Panc1 (cell line): ENCODE data around the gene FBXO47. TPM values are rescaled to one million over a fixed set of nuclear protein-coding genes. Genes with fewer than 3 reads are reported as not detected.
A peak's percentile ranks its signal among the peaks of the same experiment; 100 is the strongest.

Experiments
- ATAC-seq: fragments of 200-7000 bp; cut with Tn5 transposase; 2 replicates; pipeline ENCODE4 v1.9.1; 2020; ENCODE audit warnings: mild to moderate bottlenecking, moderate library complexity
- BruUV-seq: library from RNA; stranded (reverse); fragments of 400-500 nt; replicated peaks from 2 replicates; lab custom pipeline; 2021; lab: Mats Ljungman, UMichigan
- CTCF ChIA-PET: fragments of 300-600 bp; sonication (Branson Sonifier 250); formaldehyde crosslinking; loops from one replicate; lab custom pipeline; 2022; ENCODE audit warnings: antibody characterized with exemption; lab: Charles Lee
- POLR2A ChIA-PET: fragments of 300-600 bp; sonication (Branson Sonifier 250); formaldehyde crosslinking; loops from one replicate; lab custom pipeline; 2022; ENCODE audit warnings: antibody characterized with exemption; lab: Charles Lee
- DNase-seq: peaks from one replicate; pipeline ENCODE4 v3.0.0-alpha.2; 2010; ENCODE audit warnings: low read depth, low spot score
- H3K27ac ChIP-seq: 2 replicates; pipeline ENCODE4 v1.5.1; 2011; ENCODE audit warnings: mild to moderate bottlenecking, low read length, inconsistent platforms
- H3K27me3 ChIP-seq: fragments of 200-500 bp; sonication (Bioruptor generic); 2 replicates; pipeline ENCODE4 v1.6.0; 2014; ENCODE audit warnings: low read length, inconsistent platforms; ENCODE audit not compliant: control insufficient read depth, insufficient read depth
- H3K36me3 ChIP-seq: fragments of 200-500 bp; sonication (Bioruptor generic); 2 replicates; pipeline ENCODE4 v1.5.1; 2014; ENCODE audit warnings: inconsistent platforms, mild to moderate bottlenecking, low read length, moderate library complexity; ENCODE audit not compliant: control insufficient read depth, insufficient read depth
- H3K4me1 ChIP-seq: 2 replicates; pipeline ENCODE4 v1.5.1; 2011; ENCODE audit warnings: inconsistent platforms, mild to moderate bottlenecking, low read length, moderate library complexity; ENCODE audit not compliant: control insufficient read depth, insufficient read depth
- H3K4me3 ChIP-seq, 2 experiments: 2 replicates each; pipeline ENCODE4 v1.5.1; 2011 to 2012; ENCODE audit warnings: low read depth in 2 of 2, low read length in 2 of 2, mild to moderate bottlenecking in 2 of 2, inconsistent platforms in 1 of 2, moderate library complexity in 1 of 2
- H3K9me3 ChIP-seq: fragments of 200-500 bp; sonication (Bioruptor generic); 2 replicates; pipeline ENCODE4 v1.5.1; 2014; ENCODE audit warnings: low read depth, mild to moderate bottlenecking, inconsistent platforms, low read length, moderate library complexity; ENCODE audit not compliant: control insufficient read depth, insufficient read depth
- POLR2AphosphoS5 ChIP-seq: IDR thresholded peaks from 2 replicates; pipeline ENCODE4 v1.6.1; 2012; ENCODE audit warnings: mild to moderate bottlenecking, low read depth, low read length, moderate library complexity
- SIN3A ChIP-seq: IDR thresholded peaks from 2 replicates; pipeline ENCODE4 v1.6.1; 2012; ENCODE audit warnings: low read depth, mild to moderate bottlenecking, low read length, moderate library complexity, borderline replicate concordance; ENCODE audit not compliant: insufficient read depth
- TCF7L2 ChIP-seq: IDR thresholded peaks from 2 replicates; pipeline ENCODE4 v1.6.1; 2011; ENCODE audit warnings: mild to moderate bottlenecking, low read depth, low read length, inconsistent platforms
- in situ Hi-C: cut with HindIII; loops from 2 replicates; pipeline ENCODE4 v1.10.0; 2016; ENCODE audit warnings: low sequenced_read_pairs, low pct_unique_long_range_greater_than_20kb
- intact Hi-C: fragments of 100-400 bp; cut with micrococcal nuclease; formaldehyde crosslinking; loops from one replicate; pipeline ENCODE4 v1.10.0; 2022; ENCODE audit not compliant: unreplicated experiment
- total RNA-seq: library from RNA; stranded (reverse); gene quantifications from one replicate; pipeline ENCODE4 v1.2.1, GENCODE V29; 2021; ENCODE audit not compliant: unreplicated experiment
- TF ChIP-seq, protein P1 (sequence below): fragments of 450-650 bp; IDR thresholded peaks from 2 replicates; pipeline ENCODE4 v1.5.1; 2017; ENCODE audit warnings: mild to moderate bottlenecking
- TF ChIP-seq, protein P2 (sequence below), 2 experiments: IDR thresholded peaks; 2 replicates each; pipeline ENCODE4 v1.6.1; 2011 to 2012; ENCODE audit warnings: low read depth in 2 of 2, control low read depth in 1 of 2, low read length in 1 of 2, mild to moderate bottlenecking in 1 of 2, moderate library complexity in 1 of 2; ENCODE audit not compliant: insufficient read depth in 1 of 2

Gene FBXO47
- total RNA-seq, 1 experiment from 2014 or later: not detected

DNA sequence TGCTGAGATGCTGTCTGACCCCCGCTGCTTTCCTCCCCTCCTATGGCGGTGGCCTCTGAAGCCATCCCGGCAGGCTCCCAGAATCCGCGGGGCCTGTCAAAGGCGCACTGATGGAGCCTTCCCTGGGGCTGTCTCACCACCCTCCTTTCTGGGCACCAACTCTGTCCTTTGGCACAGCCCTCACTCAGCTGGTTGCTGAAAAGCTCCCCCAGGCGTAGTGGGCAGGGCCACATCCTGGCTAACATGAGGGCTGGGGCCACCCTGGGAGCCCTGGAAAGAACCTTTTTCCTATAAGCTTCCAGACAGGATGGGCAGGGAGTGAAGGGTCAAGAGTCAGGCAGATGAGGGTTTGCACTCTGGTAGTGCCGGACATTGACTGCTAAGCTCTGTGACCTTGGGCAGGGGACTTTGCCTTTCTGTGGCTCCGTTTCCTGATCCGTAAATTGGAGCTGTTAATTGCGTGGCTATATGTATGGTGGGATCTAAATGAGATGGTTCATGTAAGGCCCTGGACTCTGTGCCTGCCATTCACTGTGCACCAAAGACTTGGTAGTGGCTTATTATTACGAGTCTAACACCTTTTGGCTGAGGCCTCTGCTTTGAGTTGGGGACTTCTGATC, 69.4 kb downstream of the FBXO47 start:
- intact Hi-C loops: no loop called here

DNA sequence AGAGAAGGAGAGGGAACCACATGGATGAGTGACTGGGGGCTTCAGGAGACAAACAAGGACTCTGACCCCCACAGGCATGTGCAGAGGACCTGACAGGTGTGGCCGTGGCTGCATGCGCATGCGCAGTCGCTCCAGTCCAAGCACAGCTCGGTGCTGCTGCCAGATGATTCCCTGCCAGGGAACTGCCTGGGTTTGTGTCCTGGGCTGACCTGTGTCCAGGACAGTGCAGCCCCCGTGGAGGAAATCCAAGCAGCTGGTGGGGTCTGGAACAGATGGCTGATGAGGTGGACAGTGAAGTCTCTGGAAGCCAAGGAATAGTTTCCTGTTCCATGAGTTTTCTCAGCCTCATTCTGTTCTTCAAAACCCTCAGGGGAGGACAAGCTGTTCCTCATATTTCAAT, 70.0 kb downstream of the FBXO47 start:
- DNase-seq (no peak), ATAC-seq (no peak)
- no TSS peak for BruUV-seq
- intact Hi-C loops: no loop called here
- in situ Hi-C loops: no loop called here
- ChIA-PET CTCF (no interaction called here), POLR2A (no interaction called here)
- Histone ChIP-seq H3K9me3 (no peaks in the 10 kb centered on the region), H3K27me3 (no peaks in the 10 kb centered on the region), H3K4me3 (no peak overlapping the region), H3K27ac (0 out of 2 replicates have a peak overlapping the region, but pooled peaks have one; percentile 23), H3K36me3 (no peaks in the 10 kb centered on the region), H3K4me1 (peaks cover 27% of the 10 kb centered on the region)
- TF ChIP-seq SIN3A: no peak
- TF ChIP-seq, protein P1, sequence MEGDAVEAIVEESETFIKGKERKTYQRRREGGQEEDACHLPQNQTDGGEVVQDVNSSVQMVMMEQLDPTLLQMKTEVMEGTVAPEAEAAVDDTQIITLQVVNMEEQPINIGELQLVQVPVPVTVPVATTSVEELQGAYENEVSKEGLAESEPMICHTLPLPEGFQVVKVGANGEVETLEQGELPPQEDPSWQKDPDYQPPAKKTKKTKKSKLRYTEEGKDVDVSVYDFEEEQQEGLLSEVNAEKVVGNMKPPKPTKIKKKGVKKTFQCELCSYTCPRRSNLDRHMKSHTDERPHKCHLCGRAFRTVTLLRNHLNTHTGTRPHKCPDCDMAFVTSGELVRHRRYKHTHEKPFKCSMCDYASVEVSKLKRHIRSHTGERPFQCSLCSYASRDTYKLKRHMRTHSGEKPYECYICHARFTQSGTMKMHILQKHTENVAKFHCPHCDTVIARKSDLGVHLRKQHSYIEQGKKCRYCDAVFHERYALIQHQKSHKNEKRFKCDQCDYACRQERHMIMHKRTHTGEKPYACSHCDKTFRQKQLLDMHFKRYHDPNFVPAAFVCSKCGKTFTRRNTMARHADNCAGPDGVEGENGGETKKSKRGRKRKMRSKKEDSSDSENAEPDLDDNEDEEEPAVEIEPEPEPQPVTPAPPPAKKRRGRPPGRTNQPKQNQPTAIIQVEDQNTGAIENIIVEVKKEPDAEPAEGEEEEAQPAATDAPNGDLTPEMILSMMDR: no peak
- TF ChIP-seq, protein P2, sequence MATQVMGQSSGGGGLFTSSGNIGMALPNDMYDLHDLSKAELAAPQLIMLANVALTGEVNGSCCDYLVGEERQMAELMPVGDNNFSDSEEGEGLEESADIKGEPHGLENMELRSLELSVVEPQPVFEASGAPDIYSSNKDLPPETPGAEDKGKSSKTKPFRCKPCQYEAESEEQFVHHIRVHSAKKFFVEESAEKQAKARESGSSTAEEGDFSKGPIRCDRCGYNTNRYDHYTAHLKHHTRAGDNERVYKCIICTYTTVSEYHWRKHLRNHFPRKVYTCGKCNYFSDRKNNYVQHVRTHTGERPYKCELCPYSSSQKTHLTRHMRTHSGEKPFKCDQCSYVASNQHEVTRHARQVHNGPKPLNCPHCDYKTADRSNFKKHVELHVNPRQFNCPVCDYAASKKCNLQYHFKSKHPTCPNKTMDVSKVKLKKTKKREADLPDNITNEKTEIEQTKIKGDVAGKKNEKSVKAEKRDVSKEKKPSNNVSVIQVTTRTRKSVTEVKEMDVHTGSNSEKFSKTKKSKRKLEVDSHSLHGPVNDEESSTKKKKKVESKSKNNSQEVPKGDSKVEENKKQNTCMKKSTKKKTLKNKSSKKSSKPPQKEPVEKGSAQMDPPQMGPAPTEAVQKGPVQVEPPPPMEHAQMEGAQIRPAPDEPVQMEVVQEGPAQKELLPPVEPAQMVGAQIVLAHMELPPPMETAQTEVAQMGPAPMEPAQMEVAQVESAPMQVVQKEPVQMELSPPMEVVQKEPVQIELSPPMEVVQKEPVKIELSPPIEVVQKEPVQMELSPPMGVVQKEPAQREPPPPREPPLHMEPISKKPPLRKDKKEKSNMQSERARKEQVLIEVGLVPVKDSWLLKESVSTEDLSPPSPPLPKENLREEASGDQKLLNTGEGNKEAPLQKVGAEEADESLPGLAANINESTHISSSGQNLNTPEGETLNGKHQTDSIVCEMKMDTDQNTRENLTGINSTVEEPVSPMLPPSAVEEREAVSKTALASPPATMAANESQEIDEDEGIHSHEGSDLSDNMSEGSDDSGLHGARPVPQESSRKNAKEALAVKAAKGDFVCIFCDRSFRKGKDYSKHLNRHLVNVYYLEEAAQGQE (IDR thresholded peaks at IDR 0.05; ENCODE audit: insufficient read depth in 1 of 2, low read depth in 2 of 2, low read length in 1 of 2): no peak
- no peak for TF ChIP-seq POLR2AphosphoS5
- no peak for TF ChIP-seq TCF7L2

More for the DNA sequence above, 69.4 kb downstream of the FBXO47 start:
- no TSS peak for BruUV-seq
- H3K27me3 ChIP-seq: no peaks in the 10 kb centered on the region
- 0 out of 2 replicates have a peak overlapping the region, but pooled peaks have one; percentile 23 for H3K27ac ChIP-seq
- peaks cover 27% of the 10 kb centered on the region for H3K4me1 ChIP-seq
- H3K36me3 ChIP-seq: no peaks in the 10 kb centered on the region
- peak; percentile 22; the same call in 1 of the 2 replicates for ATAC-seq
- DNase-seq: no peak
- H3K9me3 ChIP-seq: no peaks in the 10 kb centered on the region
- no peak for TF ChIP-seq POLR2AphosphoS5
- no peak for TF ChIP-seq TCF7L2
- TF ChIP-seq SIN3A: no peak
- TF ChIP-seq, protein P2 (IDR thresholded peaks at IDR 0.05; ENCODE audit: insufficient read depth in 1 of 2, low read depth in 2 of 2, low read length in 1 of 2): no peak
- in situ Hi-C loops: no loop called here
- H3K4me3 ChIP-seq: no peak overlapping the region
- ChIA-PET POLR2A (no interaction called here), CTCF (interaction anchor here (0.6 kb wide), 1 partner anchor 130 kb away, joined by 3 read pairs; no protein-coding TSS in a partner anchor)
